Neutrophil (primary cell): ENCODE measurements around the gene FOXN4.

Experiments
- H3K27ac ChIP-seq: fragments of 200-600 bp; sonication (generic); 2 replicates; pipeline ENCODE4 v1.5.1; 2016; ENCODE audit warnings: mild to moderate bottlenecking, moderate library complexity
- H3K27me3 ChIP-seq: fragments of 200-600 bp; sonication (generic); 2 replicates; pipeline ENCODE4 v1.6.0; 2016; ENCODE audit warnings: mild to moderate bottlenecking
- H3K36me3 ChIP-seq: fragments of 200-600 bp; sonication (generic); 2 replicates; pipeline ENCODE4 v1.5.1; 2017
- H3K4me1 ChIP-seq, 2 experiments: fragments of 200-600 bp in 1 of 2; sonication (generic) in 1 of 2; 1 replicate in 1 of 2; 2 replicates in 1 of 2; pipeline versions ENCODE4 v1.5.1 to v1.6.1; 2013 to 2016; ENCODE audit warnings: low read depth in 1 of 2, low read length in 1 of 2, mild to moderate bottlenecking in 1 of 2, moderate library complexity in 1 of 2; ENCODE audit not compliant: control insufficient read depth in 1 of 2, insufficient read depth in 1 of 2
- H3K4me3 ChIP-seq, 2 experiments: fragments of 200-600 bp in 1 of 2; sonication (generic) in 1 of 2; 1 replicate in 1 of 2; 2 replicates in 1 of 2; pipeline ENCODE4 v1.5.1; 2013 to 2016; ENCODE audit warnings: low read depth in 1 of 2, low read length in 1 of 2, mild to moderate bottlenecking in 1 of 2, moderate library complexity in 1 of 2
- H3K9me3 ChIP-seq: fragments of 200-600 bp; sonication (generic); 2 replicates; pipeline ENCODE4 v1.5.1; 2016
- TF ChIP-seq, protein P1 (sequence below): fragments of 200-600 bp; sonication (generic); IDR thresholded peaks from 2 replicates; pipeline ENCODE4 v1.5.1; 2016; ENCODE audit warnings: antibody characterized with exemption

Gene FOXN4

DNA sequence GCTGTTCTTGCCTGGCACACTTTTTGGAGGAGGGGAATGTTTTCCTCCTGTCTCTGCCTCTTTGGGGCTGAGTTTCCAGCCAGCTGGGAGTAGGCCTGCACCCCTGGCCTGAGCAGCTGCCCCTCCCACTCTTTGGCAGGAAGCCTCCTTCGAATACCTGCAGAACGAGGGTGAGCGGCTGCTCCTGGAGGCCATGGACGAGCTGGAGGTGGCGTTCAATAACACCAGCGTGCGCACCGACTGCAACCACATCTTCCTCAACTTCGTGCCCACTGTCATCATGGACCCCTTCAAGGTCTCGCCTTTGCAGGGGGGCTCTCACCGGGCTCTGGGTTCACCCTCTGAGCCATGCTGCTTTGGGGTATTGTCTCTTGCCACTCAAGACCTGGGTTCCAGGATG is 69.4 kb downstream of the FOXN4 start:
- Histone ChIP-seq H3K9me3 (no peaks in the 10 kb centered on the region), H3K4me1 (no peaks in the 10 kb centered on the region), H3K27ac (no peak overlapping the region), H3K36me3 (peaks cover 50% of the 10 kb centered on the region), H3K27me3 (no peaks in the 10 kb centered on the region), H3K4me3 (no peak overlapping the region)
- TF ChIP-seq, protein P1, sequence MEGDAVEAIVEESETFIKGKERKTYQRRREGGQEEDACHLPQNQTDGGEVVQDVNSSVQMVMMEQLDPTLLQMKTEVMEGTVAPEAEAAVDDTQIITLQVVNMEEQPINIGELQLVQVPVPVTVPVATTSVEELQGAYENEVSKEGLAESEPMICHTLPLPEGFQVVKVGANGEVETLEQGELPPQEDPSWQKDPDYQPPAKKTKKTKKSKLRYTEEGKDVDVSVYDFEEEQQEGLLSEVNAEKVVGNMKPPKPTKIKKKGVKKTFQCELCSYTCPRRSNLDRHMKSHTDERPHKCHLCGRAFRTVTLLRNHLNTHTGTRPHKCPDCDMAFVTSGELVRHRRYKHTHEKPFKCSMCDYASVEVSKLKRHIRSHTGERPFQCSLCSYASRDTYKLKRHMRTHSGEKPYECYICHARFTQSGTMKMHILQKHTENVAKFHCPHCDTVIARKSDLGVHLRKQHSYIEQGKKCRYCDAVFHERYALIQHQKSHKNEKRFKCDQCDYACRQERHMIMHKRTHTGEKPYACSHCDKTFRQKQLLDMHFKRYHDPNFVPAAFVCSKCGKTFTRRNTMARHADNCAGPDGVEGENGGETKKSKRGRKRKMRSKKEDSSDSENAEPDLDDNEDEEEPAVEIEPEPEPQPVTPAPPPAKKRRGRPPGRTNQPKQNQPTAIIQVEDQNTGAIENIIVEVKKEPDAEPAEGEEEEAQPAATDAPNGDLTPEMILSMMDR, result no peak

DNA sequence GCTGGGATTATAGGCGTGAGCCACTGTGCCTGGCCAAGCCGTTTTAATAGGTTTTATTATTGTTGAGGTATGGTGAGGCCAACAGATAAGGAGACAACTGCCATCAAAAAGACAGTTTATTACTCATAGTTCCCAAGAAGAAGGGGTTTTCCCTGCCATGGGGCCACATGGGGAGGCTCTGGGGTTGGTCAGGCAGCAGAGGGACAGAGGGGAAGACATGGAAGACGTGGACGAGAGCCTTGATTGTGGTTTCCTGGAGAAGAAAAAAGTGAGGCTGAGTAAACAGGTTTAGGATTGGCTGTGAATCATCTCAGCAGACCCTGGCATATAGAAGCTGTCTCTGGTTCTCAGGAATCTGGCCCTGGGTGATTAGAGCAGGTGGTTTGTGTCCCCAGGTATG is 69.9 kb downstream of the FOXN4 start:
- Histone ChIP-seq H3K4me3 (no peak overlapping the region), H3K9me3 (no peaks in the 10 kb centered on the region), H3K4me1 (no peaks in the 10 kb centered on the region), H3K36me3 (peaks cover 55% of the 10 kb centered on the region), H3K27me3 (no peaks in the 10 kb centered on the region), H3K27ac (no peak overlapping the region)
- TF ChIP-seq, protein P1, result no peak

DNA sequence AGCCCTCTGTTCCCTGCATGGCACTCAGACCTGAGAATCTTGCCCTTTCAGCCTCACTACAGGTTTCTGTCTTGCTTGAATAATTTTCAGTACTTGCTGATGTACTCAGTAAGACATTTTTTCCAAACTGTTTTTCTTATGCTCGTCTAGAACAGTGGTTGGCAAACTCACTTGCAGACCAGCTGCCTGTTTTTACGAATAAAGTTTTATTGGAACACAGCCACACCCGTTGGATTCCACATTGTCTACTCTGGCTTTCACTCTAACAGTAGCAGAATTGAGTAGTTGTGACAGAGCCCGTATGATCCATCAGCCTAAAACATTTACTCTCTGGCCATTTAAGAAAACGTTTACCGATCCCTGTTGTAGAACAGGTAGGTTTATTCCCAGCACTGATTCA is 72.8 kb downstream of the FOXN4 start:
- H3K4me3 ChIP-seq, result no peak overlapping the region

DNA sequence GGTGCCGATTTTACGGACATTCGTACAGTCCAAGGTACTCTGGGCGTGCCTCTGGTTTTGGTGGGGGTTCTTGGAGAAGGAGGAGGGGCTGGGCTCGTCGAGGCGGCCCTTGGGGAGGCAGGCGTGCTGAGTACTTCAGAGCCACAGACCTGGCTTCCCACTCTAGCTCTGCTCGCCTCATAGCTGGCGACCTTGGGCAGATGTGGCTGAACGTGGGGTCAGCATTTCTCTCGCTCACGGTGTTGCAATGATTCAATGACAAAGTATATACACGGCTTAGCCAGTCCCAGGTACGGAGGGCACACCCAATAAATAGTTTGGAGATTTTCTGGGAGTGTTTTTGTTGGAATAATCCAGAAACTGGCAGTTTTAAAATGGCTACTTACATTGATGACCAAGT is 75.1 kb downstream of the FOXN4 start:
- no peaks in the 10 kb centered on the region for H3K27me3 ChIP-seq
- H3K4me1 ChIP-seq, result no peaks in the 10 kb centered on the region
- H3K9me3 ChIP-seq, result no peaks in the 10 kb centered on the region
- H3K36me3 ChIP-seq, result peaks cover 50% of the 10 kb centered on the region
- no peak overlapping the region for H3K4me3 ChIP-seq
- no peak overlapping the region for H3K27ac ChIP-seq
- TF ChIP-seq, protein P1, result no peak

More for the DNA sequence above, 72.8 kb downstream of the FOXN4 start:
- H3K4me1 ChIP-seq, result no peaks in the 10 kb centered on the region
- no peak overlapping the region for H3K27ac ChIP-seq
- H3K9me3 ChIP-seq, result no peaks in the 10 kb centered on the region
- TF ChIP-seq, protein P1, result no peak
- peaks cover 61% of the 10 kb centered on the region for H3K36me3 ChIP-seq
- H3K27me3 ChIP-seq, result no peaks in the 10 kb centered on the region

DNA sequence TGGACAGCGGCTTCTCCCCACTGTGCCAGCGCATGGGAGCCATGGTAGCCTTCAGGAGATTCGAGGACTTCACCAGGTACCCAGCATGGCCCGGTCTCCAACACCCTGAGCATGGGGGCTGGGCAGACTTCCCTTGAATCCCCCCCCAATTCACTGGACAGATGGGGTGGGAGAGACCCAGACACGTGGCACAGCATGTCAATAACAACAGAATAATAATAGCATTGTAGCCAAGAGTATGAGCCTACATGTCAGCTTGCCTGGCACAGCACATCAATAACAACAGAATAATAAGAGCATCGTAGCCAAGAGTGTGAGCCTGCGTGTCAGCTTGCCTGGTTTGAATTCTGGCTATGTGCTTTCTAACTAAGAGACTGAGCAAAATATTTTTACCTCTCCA is 76.4 kb downstream of the FOXN4 start:
- H3K27me3 ChIP-seq, result no peaks in the 10 kb centered on the region
- peaks cover 48% of the 10 kb centered on the region for H3K36me3 ChIP-seq

More for the DNA sequence above, 76.4 kb downstream of the FOXN4 start:
- TF ChIP-seq, protein P1, result no peak
- Histone ChIP-seq H3K4me3 (no peak overlapping the region), H3K4me1 (no peaks in the 10 kb centered on the region), H3K27ac (no peak overlapping the region), H3K9me3 (no peaks in the 10 kb centered on the region)
